Stimulated activated CD4-positive, alpha-beta T cell treated with anti-CD3 and anti-CD28 coated beads, Interleukin-2, amount 100 ng/mL, for 24 hours (primary cell): ENCODE measurements around the gene MFAP1.
"Not testable (repeated sequence)": the region's sequence is repeated elsewhere in the genome, so short reads cannot be mapped to it uniquely, and the experiment has no call there.

ENCODE experiments used
- DNase-seq, 2 donors: peaks; one replicate each; pipeline ENCODE4 v3.0.0-alpha.2; 2020

The MFAP1 gene, protein sequence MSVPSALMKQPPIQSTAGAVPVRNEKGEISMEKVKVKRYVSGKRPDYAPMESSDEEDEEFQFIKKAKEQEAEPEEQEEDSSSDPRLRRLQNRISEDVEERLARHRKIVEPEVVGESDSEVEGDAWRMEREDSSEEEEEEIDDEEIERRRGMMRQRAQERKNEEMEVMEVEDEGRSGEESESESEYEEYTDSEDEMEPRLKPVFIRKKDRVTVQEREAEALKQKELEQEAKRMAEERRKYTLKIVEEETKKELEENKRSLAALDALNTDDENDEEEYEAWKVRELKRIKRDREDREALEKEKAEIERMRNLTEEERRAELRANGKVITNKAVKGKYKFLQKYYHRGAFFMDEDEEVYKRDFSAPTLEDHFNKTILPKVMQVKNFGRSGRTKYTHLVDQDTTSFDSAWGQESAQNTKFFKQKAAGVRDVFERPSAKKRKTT

DNA sequence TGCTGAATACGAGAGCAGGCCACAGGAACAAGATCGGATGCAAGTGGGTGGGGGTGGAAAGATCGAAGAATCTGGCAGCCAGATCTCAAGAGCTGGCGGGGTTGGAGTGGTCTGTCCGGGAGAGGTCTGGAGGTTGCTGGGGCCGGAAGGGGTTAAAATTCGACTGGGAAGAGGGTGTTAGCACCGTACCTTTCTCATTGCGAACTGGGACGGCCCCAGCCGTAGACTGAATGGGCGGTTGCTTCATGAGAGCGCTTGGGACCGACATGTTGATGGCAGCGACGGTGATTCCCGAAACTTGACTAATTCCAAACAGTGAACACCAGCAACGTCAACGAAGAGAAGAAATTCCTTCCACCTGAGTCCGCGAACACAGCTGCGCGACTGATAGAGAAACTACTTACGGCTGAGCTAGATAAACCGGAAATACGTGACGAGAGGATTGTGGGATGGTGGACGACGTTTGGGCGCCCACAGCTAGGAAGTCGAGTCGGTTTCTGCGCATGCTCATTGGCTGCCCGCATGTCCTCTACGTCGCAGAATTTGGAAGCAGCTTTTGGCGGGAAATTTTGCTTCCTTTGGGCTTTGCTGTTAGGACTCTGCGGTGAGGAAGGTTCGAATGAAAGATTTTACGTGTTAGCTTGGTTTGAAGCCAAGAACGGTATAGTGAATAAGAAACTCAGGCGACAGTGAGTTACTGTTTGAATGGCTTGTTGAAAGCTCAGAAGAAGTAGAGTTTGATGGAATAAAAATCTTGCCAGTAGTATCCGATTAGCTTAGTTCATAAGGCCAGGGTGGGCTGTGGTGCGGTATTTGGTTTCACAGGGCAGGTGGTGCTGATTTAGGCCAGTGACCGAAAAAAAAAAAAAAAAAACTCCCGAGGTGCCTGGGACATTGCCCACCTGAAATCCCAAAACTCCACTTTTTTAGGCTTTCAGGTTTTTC lies at the start of gene MFAP1:
MFAP1 (minus strand) TSS at position 389 of the 945 bp plus-strand sequence; CDS start at position 268, 121 bp downstream.
- DNase-seq, result peak; percentile 90 to 91

DNA sequence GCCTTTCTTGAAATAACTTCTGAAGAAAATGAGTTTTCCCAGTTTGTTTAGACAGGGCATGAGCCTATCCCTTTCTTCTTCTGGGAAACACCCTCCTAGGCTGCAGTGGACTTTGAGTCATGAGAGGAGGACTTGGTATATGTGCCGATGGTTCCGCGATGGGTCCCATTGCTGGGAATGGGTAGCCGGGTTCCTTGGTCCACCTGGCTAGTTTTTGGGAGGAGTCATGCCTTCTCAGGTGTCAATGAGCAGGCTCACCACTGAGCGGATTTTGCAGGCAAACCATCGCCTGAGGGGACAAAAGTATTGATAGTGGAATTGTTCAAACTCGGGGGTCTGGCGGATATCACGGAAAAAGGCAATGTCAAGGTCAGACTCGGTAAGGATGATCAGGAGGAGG lies 49.2 kb upstream of the MFAP1 start:
- no peak for DNase-seq

DNA sequence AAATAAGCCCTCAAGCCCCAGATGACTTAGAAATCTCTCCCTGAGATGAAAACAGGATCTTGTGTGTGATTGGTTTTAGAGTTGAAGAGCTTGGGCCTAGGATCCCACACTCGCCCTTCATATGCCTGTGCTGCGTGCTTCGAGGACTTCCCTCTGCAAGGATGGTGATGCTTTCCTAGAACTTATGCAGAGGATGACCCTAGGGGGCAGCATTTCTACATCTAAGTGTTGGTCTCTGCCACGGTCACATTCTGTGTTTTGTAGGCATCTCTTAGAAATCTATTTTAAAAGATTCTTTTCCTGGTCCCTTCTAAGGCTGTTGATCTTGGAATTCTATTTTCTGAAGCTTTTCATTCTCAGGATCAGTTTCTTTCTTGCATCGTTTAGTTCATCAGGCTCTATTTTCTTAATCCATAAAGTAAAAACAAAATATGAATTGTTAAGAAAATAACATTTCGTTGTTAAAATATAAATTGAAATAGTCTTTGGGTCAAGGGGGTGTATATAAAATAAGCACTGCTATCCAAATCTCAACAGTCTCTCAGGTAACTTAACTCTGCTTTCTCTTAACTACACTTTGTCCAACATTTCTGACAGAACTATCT lies 48.0 kb upstream of the MFAP1 start:
- DNase-seq, result no peak

DNA sequence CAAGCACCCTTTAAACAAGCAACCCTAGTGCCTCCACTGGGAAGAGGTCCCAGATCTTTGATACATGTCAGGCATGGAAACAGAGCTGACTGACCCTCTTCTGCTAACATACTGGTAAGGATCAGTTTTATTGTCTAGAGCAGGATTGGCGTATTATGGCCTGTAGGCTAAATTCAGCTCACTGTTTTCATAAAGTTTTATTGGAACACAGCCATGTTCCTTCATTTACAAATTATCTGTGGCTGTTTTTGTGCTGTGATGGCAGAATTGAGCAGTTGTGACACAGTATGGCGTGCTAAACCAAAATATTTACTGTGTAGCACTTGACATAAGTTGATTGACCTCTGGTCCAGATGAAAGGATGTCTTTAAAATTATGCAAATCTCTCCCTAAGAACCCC lies 47.3 kb upstream of the MFAP1 start:
- no peak for DNase-seq

- no peak for DNase-seq
These were observed 43.9 kb upstream of the MFAP1 start for GRCh38 chr15:43868406-43868805.

GRCh38 chr15:43867096-43867495 lies 42.6 kb upstream of the MFAP1 start:
- no peak for DNase-seq

GRCh38 chr15:43866636-43867035 lies 42.1 kb upstream of the MFAP1 start:
- DNase-seq, result not testable (repeated sequence)

DNA sequence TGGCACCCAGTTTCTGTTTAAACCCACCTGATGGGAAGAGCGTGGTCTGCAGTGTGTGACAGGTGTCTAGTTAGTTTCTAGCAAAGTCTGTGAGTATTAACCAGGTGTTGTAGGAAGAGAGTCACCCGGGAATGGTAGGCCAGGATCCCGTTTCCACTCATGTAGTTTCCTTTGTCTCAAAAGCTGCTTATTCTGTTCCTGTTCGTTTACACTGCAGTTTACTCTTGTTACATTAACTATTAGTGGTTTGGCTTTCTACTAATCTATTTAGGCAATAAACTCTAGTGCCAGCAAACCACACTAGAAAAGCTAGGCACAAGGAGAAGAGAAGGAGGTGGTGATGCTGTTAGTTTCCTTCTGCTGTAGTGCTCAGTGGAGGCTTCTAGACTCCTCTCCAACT lies 35.1 kb upstream of the MFAP1 start:
- DNase-seq, result no peak

GRCh38 chr15:43854801-43855200 lies 30.3 kb upstream of the MFAP1 start:
- DNase-seq, result no peak

DNA sequence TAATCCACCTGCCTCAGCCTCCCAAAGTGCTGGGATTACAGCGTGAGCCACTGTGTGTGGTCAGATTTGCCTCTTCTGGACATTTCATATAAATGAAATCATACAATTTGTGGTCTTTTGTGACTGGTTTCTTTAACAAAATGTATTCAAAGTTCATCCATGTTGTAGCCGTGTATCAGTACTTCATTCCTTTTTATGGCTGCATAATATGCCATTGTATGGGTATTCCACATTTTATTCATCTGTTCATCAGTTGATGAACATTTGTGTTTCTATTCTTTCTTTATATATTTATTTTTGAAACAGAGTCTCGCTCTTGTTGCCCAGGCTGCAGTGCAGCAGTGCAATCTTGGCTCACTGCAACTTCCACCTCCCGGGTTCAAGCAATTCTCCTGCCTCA lies 28.1 kb upstream of the MFAP1 start:
- DNase-seq, result no peak

GRCh38 chr15:43851251-43851650 lies 26.8 kb upstream of the MFAP1 start:
- DNase-seq, result no peak

GRCh38 chr15:43845421-43845820 lies 20.9 kb upstream of the MFAP1 start:
- DNase-seq, result no peak

DNA sequence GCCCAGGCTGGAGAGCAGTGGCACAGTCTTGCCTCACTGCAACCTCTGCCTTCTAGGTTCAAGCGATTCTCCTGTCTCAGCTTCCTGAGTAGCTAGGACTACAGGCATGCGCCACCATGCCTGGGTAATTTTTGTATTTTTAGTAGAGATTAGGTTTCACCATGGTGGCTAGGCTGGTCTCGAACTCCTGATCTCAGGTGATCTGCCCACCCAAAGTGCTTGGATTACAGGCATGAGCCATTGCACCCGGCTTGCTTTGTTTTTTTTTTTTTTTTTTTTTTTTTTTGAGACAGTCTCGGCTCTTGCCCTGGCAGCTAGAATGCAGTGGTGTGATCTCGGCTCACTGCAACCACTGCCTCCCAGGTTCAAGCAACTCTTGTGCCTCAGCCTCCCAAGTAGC lies 8.0 kb upstream of the MFAP1 start:
- DNase-seq, result not testable (repeated sequence)

DNA sequence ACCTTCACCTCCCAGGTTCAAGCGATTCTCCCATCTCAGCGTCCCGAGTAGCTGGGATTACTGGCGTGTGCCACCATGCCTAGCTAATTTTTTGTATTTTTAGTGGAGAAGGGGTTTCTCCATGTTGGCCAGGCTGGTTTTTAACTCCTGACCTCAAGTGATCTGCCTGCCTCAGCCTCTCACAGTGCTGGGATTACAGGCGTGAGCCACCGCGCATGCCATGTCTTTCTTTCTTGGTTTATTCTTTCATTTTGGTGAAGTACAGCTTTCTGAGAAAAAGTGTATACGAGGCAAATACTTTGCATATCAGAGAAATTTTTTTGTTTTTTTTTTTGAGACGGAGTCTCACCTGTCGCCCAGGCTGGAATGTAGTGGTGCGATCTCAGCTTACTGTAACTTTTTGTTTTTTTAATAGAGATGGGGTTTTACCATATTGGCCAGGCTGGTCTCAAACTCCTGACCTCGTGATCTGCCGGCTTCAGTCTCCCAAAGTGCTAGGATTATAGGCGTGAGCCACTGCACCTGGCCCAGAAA lies 7.1 kb upstream of the MFAP1 start:
- DNase-seq, result not testable (repeated sequence)

- DNase-seq, result not testable (repeated sequence)
These were observed 6.3 kb upstream of the MFAP1 start for GRCh38 chr15:43830691-43831275.

GRCh38 chr15:43829951-43830540 lies 5.6 kb upstream of the MFAP1 start:
- not testable (repeated sequence) for DNase-seq

DNA sequence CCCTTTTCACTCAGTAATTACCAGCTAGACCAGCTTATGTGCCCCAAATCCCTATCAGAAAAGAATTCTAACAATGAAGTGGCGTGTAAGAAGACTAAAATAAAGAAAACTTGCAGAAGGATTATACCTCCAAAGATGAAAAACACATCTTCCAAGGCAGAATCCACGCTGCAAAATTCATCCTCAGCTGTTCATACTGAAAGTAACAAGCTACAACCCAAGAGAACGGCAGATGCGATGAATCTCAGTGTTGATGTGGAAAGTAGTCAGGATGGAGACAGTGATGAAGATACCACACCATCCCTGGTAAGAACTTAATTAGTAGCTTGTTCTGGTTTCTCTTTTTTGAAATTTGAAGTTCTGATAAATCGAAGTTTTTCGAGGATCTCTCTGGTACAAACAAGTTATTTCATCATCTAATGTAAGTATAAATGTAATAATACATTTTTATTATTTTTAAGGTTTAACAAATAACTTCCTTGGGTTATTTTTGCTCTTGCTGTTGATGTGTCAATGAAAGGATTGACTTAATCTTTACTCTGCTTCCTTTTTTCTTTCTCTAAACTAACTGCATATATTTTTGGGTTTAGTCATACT lies 3.7 kb upstream of the MFAP1 start:
- peak; percentile 20 to 35 for DNase-seq

GRCh38 chr15:43826508-43827341 lies 2.2 kb upstream of the MFAP1 start, which contains the start of gene WDR76:
Gene WDR76, plus strand, starts transcription at chr15:43827002. Its CDS starts 31 bp downstream, at chr15:43827033.
- DNase-seq, result peak; percentile 77 to 88

DNA sequence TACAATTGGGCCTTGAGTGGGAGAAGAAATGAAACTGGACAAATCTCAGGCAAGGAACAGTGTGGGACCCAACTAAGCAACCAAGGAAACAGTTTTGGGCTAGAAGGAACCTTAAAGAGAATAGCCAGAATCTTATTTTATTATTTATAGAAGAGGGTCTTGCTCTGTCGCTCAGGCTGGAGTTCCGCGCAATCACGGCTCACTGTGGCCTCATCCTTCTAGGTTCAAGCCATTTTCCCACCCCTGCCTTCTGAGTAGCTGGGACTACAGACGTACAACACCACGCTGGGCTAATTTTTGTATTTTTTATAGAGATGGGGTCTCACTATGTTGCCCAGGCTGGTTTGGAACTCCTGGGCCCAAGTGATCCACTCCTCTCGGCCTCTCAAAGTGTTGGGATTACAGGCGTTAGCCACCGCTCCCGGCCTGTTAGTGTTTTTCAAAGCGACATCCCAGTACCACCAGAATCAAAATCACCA lies 1.6 kb upstream of the MFAP1 start:
- DNase-seq, result no peak

- not testable (repeated sequence) for DNase-seq
These were observed 815 bp upstream of the MFAP1 start for GRCh38 chr15:43825305-43825704.
